OCI-M1 (cell line): ENCODE results near the gene REXO1.
A peak's percentile ranks its signal among the peaks of the same experiment; 100 is the strongest.

ENCODE experiments used
- DNase-seq: peaks from one replicate; lab custom pipeline; 2025; lab: John Stamatoyannopoulos, UW

Gene REXO1

GRCh38 chr19:1830568-1830967 lies 17.7 kb downstream of the REXO1 start:
- no peak for DNase-seq

GRCh38 chr19:1829958-1830357 lies 18.3 kb downstream of the REXO1 start:
- DNase-seq, result no peak

GRCh38 chr19:1828279-1829238 lies 19.7 kb downstream of the REXO1 start:
- no peak for DNase-seq

GRCh38 chr19:1827566-1828278 lies 20.6 kb downstream of the REXO1 start:
- DNase-seq, result no peak

DNA sequence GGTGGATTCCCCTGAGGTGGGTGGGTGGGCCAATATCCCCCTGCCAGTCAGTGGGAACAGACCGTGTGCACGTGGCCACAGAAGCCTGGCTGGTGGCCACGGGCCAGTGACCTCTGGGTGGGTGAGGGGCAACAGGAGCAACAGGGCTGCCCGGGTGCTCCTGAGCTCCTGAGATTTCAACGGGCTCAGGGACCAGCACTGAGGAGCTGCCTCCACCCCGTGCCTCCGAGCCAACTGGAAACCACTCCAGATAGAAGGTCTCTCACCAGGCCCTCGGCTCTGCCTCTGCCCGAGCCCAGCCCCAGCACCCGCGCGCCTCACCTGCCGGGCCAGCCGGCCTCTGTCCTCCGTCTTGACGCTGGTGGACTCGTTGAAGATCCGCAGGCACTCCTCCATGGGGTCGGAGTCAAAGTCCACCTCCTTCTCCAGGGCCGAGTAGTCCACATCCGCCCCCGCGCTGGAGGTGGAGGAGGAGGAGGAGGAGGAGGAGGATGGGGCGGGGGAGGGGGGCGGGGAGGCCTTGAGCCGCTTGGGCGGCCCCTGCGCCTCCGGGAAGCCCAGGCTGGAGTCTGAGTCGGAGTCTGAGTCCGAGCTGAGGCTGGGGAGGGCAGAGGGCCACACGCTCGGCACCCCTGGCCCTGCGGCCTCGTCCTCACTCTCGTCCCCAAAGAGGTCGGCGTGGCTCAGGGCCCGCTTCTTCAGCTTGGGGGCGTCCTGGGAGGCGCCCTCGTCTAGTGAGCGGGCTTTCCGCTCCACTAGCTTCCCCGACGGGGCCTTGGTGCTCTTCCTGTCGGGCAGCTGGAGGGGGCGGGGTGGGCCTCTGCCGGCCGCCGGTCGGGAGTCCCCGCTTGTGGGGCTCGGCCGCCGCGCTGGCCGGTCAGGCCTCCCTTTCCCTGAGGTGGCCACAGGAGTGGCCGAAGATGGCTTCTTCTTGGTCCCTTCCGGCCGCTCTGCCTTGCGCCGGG lies 21.4 kb downstream of the REXO1 start:
- DNase-seq, result no peak

DNA sequence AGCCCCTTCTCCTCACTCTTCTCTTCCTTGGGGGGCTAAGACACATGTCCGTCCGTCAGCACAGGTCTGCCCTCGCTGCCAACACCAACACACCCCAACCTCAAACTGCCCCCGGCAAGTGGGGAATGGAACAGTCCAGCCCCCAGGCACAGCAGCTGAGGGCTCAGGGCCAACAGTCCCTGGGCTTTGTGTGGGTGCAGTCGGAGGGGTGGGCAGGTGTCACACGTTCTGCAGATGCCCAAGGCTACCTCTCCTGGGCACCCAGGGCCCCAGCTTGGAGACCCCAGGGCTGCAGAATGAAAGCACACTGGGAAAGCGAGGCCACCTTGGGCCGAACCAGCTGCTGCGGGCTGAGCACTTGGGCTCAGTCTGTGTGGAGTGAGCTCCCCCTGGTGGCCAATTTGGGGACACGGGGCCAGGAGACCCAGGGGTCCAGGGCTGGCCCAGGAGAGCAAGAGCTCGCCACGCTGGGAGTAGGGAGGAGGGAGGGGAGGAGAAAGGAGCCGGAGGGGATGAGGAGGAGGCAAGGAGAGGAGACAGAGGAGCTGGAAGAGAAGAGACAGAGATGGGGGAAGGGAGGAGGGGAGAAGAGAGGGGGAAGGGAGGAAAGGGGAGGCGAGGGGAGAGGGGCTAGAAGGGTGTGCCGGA lies 22.2 kb downstream of the REXO1 start:
- peak; percentile 64 for DNase-seq

GRCh38 chr19:1824252-1824622 lies 24.0 kb downstream of the REXO1 start:
- no peak for DNase-seq

GRCh38 chr19:1823539-1824251 lies 24.6 kb downstream of the REXO1 start:
- DNase-seq, result no peak

DNA sequence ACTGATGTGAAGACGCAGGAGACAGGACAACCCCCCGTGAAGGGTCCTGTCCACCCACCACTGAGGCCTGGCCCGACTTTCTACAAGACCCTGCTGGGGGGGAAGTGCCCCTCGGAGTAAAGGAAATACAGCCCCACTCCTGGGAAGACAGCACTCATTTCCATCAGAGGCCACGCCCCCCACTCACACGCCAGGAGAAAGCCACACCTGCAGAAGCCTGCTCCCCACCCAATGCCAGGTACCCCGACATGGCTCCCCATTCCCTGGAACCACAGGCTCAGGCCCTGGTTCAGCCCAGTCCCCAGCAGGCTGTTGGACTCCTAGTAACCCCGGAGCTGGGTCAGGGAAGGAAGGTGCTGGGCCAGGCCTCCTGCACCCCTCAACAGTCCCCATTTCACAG lies 25.3 kb downstream of the REXO1 start:
- no peak for DNase-seq

GRCh38 chr19:1822210-1822609 lies 26.1 kb downstream of the REXO1 start:
- no peak for DNase-seq

- no peak for DNase-seq
Measured at GRCh38 chr19:1819341-1820255, 28.7 kb downstream of the REXO1 start.

DNA sequence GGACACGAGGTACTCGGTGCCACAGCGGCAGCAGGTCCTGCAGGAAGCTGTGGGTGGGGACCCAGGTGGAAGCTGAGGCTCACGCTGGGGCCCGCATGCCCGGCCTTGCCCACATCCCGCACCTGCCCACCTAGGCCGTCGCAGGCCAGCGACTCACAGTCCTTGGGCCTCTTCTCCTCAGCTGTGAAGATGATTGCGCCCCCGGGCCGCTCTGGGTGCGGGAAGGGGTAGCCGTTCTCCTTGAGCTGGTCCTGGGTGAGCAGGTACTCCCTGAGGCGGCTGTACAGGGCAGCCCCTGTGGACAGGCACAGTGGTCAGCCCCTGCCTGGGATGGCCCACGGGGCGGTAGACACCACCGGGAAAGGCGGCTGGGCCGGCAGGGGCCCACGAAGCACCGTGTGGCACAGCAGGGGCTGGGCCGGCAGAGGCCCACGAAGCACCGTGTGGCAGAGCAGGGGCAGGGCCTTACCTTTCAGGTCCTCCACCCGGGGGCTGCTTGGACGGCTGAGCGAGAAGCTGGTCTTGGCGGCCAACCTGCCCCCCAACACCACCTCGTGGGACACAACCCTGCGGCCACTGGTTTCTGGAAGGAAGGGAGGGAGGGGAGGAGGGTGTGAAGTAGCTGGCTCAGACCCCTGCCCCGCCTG lies 29.6 kb downstream of the REXO1 start:
- DNase-seq, result no peak

- no peak for DNase-seq
Measured at GRCh38 chr19:1817553-1818179, 30.6 kb downstream of the REXO1 start.

GRCh38 chr19:1816530-1817298 lies 31.6 kb downstream of the REXO1 start:
- DNase-seq, result no peak

- no peak for DNase-seq
Measured at GRCh38 chr19:1815605-1816529, 32.4 kb downstream of the REXO1 start.

DNA sequence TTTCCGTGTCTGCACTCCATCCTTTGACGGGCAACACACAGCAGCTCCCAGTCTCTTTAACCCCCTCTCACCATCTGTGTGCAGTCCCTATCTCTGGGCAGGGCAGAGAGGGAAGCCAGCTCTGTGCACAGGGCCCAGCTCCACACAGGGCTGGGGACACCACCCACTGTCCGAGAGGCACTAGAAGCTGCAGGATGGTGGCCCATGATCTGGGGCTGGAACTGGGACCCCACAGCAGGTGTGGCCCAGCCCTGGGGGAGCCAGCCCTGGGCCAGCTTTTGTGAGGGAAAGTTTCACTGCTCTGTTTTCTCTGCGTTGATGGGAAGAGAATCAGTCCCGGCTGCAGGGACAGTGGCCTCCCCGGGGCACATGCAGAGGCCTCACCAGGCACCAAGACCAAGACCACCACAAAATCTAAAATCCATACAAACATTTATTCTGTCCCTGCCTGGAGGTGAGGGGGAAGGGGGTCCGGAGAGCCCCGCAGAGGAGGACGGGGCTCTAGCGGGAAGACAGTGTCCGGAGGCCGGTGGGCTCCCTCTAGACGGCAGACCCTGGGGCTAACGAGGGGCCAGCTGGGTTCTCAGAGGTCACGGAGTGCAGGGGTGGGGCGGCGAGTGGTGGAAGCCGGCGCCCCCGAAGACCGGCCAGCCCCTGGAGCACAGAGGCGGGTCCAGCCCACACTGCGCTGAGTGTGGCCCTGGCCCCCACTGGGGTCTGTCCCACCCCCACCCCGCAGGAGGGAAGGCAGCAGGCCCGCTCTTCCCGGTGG lies 33.3 kb downstream of the REXO1 start:
- no peak for DNase-seq
